ENCODE measurements around the gene TPD52L3. TPM values are rescaled to one million over a fixed set of nuclear protein-coding genes. Genes with fewer than 3 reads are reported as not detected.

TPD52L3 gene
- total RNA-seq, 4 donors from 2014 or later: not detected

DNA sequence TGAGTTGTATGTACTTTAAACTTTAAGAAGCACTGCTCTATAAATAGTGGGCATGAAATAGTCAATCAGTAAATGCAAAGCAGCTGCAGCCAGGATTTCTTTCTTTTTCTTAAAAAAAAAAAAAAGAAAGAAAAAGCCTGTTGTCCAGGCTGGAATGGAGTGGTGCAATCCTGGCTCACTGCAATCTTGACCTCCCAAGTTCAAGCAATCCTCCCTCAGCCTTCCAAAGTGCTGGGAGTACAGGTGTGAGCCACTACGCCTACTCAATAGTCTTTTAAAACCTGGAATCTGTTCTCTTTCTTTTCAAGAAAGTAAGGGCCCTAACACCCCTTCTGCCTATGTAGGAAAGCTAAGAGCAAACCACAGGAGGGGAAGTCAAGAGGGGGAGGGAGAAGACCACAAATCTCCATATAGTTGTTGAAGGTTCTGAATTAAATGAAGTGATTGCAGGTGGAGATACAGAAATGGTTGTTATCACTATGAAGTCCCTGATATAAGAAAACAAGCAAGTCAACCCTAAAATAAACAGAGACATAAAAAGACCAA, 20.6 kb upstream of the TPD52L3 start:
- no peak for DNase-seq (ENCODE audit: low spot score in 2 of 2)
- no peaks in the 10 kb centered on the region for H3K4me1 ChIP-seq
- no peak overlapping the region for H3K27ac ChIP-seq
- H3K36me3 ChIP-seq: no peaks in the 10 kb centered on the region
- TF ChIP-seq, protein P1, sequence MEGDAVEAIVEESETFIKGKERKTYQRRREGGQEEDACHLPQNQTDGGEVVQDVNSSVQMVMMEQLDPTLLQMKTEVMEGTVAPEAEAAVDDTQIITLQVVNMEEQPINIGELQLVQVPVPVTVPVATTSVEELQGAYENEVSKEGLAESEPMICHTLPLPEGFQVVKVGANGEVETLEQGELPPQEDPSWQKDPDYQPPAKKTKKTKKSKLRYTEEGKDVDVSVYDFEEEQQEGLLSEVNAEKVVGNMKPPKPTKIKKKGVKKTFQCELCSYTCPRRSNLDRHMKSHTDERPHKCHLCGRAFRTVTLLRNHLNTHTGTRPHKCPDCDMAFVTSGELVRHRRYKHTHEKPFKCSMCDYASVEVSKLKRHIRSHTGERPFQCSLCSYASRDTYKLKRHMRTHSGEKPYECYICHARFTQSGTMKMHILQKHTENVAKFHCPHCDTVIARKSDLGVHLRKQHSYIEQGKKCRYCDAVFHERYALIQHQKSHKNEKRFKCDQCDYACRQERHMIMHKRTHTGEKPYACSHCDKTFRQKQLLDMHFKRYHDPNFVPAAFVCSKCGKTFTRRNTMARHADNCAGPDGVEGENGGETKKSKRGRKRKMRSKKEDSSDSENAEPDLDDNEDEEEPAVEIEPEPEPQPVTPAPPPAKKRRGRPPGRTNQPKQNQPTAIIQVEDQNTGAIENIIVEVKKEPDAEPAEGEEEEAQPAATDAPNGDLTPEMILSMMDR (IDR thresholded peaks at IDR 0.05): no peak
- TF ChIP-seq EP300 (IDR thresholded peaks at IDR 0.05) (no peak), POLR2A (IDR thresholded peaks at IDR 0.05) (no peak)
- H3K27me3 ChIP-seq: no peaks in the 10 kb centered on the region
- no peaks in the 10 kb centered on the region for H3K9me3 ChIP-seq
- WGBS, 2 donors: 65 to 68% methylated on average over 1 of the region's 1 CpG
- no peak overlapping the region for H3K4me3 ChIP-seq

DNA sequence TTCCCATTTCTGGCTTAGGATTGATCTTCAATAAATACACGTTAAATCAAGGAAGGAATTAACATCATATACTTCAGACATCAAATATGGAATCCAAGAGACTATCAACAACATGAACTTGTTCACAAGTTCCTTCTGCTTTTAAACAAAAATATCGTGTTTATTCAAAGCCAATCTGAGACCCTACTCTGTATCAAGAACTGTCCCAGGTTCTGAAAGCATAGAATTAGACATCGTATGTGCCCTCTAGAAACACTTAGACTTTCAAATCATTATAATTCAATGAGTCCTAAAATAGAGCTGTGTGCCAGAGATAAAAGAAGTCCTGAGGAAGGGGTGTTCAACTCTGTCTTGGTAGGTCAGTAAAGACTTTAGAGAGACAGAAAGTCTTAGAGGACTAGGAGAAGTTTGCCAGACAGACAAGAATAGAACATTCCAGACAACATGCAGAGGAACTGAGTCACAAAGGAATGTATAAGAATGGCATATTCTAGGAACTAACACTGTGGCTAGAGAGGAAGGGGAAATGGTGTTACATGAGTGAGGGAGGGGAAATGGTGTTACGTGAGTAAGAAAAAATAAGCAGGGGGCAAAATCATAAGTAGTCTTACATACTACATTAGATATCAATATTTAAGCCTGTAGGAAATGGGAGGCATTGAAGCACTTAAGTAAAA, 2.9 kb downstream of the TPD52L3 start:
- Histone ChIP-seq H3K36me3 (no peaks in the 10 kb centered on the region), H3K4me1 (no peaks in the 10 kb centered on the region), H3K4me3 (no peak overlapping the region), H3K27me3 (no peaks in the 10 kb centered on the region), H3K9me3 (peaks cover 0 to 31% (median 3%) of the 10 kb centered on the region in 4 donors), H3K27ac (no peak overlapping the region)
- 78 to 80% methylated on average over 4 of the region's 4 CpGs for WGBS, 2 donors
- TF ChIP-seq, protein P1 (IDR thresholded peaks at IDR 0.05): no peak
- TF ChIP-seq EP300 (IDR thresholded peaks at IDR 0.05) (no peak), POLR2A (IDR thresholded peaks at IDR 0.05) (no peak)
- DNase-seq (ENCODE audit: low spot score in 2 of 2): no peak

DNA sequence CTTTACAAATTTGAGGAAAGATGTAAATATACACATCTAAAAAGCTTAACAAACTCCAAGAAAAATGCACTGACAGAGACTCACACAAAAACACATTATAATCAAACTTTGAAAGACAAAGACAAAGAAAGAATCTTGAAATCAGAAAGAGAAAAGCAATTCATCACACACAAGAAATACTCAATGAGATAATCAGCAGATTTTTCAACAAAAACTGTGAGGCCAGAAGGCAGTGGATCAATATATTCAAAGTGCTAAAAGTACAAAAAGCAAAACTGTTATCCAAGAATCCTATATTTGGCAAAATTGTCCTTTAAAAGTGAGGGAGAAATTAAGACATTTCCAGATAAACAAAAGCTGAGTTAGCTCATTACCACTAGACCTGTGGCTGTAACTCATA, 6.1 kb downstream of the TPD52L3 start:
- TF ChIP-seq EP300 (IDR thresholded peaks at IDR 0.05) (no peak), POLR2A (IDR thresholded peaks at IDR 0.05) (no peak)
- TF ChIP-seq, protein P1 (IDR thresholded peaks at IDR 0.05): no peak
- Histone ChIP-seq H3K4me3 (no peak overlapping the region), H3K36me3 (no peaks in the 10 kb centered on the region), H3K4me1 (no peaks in the 10 kb centered on the region), H3K27me3 (no peaks in the 10 kb centered on the region), H3K9me3 (peaks cover 0 to 43% (median 3%) of the 10 kb centered on the region in 4 donors), H3K27ac (no peak overlapping the region)
- no peak for DNase-seq (ENCODE audit: low spot score in 2 of 2)

DNA sequence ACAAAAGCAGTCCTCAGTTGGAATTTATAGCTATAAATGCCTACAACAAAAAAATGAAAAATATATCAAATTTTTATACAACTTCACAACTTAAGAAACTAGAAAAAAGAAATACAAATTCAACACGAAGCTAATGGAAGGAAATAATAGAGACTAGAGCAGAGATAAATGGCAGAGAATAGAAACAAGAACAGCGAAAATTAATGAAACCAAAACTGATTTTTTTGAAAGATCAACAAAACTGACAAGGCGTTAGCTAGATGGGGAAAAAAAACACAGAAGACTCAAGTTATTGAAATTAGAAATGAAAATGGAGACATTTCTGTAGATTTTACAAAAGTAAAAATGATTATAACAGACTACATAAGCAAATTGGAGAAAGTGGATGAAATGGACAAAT, 20.6 kb downstream of the TPD52L3 start:
- no peak overlapping the region for H3K4me3 ChIP-seq
- no peaks in the 10 kb centered on the region for H3K36me3 ChIP-seq
- TF ChIP-seq, protein P1 (IDR thresholded peaks at IDR 0.05): no peak
- no peak for TF ChIP-seq POLR2A (IDR thresholded peaks at IDR 0.05)
- no peak for TF ChIP-seq EP300 (IDR thresholded peaks at IDR 0.05)
- no peaks in the 10 kb centered on the region for H3K4me1 ChIP-seq
- DNase-seq (ENCODE audit: low spot score in 2 of 2): no peak
- no peaks in the 10 kb centered on the region for H3K9me3 ChIP-seq
- H3K27me3 ChIP-seq: no peaks in the 10 kb centered on the region
- WGBS, 2 donors: 75 to 76% methylated on average over 3 of the region's 3 CpGs
- H3K27ac ChIP-seq: no peak overlapping the region

DNA sequence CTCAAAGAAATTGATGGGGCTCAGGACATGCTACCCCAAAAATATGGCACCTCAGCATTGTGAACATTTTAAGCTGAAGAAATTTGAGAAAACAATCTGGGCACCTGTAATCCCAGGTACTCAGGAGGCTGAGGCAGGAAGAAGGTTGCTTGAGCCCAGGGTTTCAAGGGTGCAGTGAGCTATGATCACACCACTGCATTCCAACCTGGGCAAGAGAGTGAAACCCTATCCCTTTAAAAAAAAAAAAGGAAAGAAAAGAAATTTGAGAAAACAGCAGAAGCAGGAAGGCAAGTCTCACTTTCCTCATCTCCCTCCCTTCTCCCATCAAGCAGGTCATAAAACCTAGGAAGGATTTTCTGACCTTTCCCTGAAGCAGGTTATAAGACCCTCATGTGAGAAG, 23.6 kb downstream of the TPD52L3 start:
- no peaks in the 10 kb centered on the region for H3K36me3 ChIP-seq
- TF ChIP-seq, protein P1 (IDR thresholded peaks at IDR 0.05): no peak
- no peak for TF ChIP-seq EP300 (IDR thresholded peaks at IDR 0.05)
- no peak for TF ChIP-seq POLR2A (IDR thresholded peaks at IDR 0.05)
- H3K27me3 ChIP-seq: no peaks in the 10 kb centered on the region
- no peaks in the 10 kb centered on the region for H3K9me3 ChIP-seq
- no peak overlapping the region for H3K27ac ChIP-seq
- no peak overlapping the region for H3K4me3 ChIP-seq
- no peaks in the 10 kb centered on the region for H3K4me1 ChIP-seq
- DNase-seq (ENCODE audit: low spot score in 2 of 2): no peak

Data from tibial nerve (tissue), 4 donors.